GM19043 (cell line): ENCODE results near the gene SLC16A10.
A peak's percentile ranks its signal among the peaks of the same experiment; 100 is the strongest.
"Not testable (repeated sequence)": the region's sequence is repeated elsewhere in the genome, so short reads cannot be mapped to it uniquely, and the experiment has no call there.

Source experiments
- ATAC-seq: cut with Tn5 transposase; IDR thresholded peaks from one replicate; pipeline ENCODE4 v1.9.1; 2021; ENCODE audit warnings: low read depth; ENCODE audit not compliant: unreplicated experiment

SLC16A10 gene

DNA sequence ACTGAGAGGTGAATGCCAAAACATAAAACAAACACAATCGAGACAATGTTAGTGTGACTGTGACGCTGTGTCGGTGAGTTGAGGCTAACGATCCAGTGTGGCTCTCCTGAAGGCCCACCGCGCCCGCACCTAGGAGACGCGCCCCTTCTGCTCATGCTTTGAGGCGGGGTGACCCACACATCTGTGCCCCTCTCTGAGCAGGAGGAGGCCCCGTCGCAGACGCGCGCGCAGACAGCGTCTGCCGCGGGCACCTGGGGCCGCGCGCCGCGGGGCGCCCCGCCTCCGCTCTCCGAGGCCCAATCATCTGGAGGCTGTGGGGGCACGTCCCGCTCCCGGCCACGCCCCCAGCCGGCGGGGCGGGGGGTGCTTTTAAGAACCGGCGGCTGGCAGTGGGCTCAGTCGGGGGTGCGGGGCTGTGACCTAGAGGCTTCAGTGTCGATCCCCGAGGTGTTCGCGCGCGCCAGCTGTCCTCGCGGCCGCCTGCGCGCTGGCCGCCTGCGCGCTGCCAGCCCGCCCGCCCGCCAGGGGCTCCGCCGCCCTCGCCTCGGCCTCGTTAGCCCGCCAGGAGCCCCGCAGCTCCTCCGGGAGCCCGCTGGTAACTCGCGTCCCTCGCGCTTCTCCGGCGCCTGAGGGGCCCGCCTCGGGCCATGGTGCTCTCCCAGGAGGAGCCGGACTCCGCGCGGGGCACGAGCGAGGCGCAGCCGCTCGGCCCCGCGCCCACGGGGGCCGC is at the start of gene SLC16A10:
SLC16A10 (plus strand) TSS at position 398 of the 730 bp plus-strand sequence; CDS start at position 648, 250 bp downstream.
- peak; percentile 80 for ATAC-seq

- no peak for ATAC-seq
Observed at GRCh38 chr6:111038534-111039252, 48.6 kb upstream of the SLC16A10 start.

GRCh38 chr6:111041917-111042316 is 45.4 kb upstream of the SLC16A10 start:
- no peak for ATAC-seq

GRCh38 chr6:111047244-111047643 is 40.1 kb upstream of the SLC16A10 start:
- ATAC-seq = no peak

DNA sequence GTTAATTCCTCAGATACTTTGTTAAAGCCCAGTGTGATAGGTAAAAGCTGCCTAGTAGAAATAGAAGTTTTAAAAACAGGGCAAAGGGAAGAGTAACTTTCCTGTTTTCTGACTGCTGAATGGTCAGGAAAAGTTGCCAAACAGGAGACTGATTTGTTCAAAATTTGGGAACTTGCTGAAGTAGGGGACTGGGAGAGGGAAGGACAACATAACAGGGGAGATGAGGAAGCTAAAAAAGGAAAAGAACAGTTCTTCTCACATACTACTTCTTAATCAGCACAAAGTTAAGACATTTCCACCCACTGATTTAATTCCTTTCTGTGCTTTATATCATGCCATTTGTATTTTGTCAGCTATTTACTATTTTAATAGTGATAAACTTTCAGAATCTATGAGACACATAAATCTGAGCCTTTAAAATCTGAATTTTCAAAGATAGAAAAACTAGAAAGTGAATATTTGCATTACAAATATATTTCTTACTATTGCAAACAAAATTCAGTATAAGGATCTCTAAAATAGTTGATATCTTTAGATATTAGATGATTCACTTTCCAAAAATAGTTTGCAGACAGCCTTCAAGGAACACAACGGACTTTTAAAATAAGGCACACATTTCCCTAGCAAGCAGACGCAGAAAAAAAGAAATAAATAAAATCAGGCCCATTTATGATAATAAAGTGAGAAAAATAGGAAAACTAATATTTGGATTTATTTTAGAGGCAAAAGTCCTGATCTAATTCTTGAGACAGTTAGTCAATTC is 36.9 kb upstream of the SLC16A10 start:
- ATAC-seq = no peak

DNA sequence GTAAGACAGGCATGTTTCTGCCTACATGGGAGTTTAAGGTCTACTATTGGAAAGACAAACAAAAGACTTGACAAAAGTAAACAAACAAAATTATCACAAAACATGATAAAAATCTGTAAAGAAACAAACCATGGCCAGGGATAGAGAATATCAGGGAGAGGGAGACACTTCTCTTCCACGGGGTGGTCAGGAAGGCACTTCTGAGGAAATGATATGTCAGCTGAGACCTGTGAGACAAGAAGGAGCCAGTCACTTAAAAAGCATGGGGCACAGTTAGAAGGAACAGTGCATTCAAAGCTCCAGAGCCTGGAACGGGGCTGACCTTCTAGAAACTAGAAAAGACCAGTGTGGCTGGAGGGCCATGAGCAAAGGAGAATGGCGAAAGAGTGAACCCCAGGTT is 35.1 kb upstream of the SLC16A10 start:
- no peak for ATAC-seq

DNA sequence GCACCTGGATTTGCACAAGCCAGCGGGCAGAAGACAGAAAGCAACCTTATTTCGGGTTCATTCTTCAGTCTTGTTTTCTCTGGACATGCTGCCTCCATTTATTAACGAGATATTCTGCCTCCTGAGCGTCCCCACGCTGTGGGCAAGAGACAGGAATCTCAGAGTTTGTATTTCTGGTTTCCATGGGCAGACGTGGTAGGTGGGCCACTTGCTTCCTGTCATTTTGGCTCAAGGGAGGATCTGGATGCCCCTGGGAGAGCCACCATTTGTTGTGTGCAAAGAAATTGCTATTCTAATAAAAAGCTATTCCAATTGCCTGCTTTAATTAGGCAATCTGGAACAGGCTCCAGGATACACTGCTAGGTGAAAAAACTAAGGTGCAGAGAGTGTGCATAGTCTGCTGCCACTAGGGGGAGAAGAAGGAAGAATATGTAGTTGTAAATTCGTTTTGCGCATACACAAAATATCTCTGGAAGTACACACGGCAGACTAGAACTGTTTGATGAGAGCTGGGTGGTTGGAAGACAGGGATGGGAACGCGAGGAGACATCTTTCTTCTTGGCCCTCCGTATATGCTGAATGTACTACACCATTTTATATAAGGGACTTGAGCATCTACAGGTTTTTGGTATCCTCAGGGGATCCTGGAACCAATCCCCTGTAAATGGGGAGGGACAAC is 30.1 kb upstream of the SLC16A10 start:
- ATAC-seq = peak; percentile 66

- no peak for ATAC-seq
Observed at GRCh38 chr6:111061508-111061907, 25.8 kb upstream of the SLC16A10 start.

GRCh38 chr6:111061985-111062384 is 25.3 kb upstream of the SLC16A10 start:
- ATAC-seq = not testable (repeated sequence)

DNA sequence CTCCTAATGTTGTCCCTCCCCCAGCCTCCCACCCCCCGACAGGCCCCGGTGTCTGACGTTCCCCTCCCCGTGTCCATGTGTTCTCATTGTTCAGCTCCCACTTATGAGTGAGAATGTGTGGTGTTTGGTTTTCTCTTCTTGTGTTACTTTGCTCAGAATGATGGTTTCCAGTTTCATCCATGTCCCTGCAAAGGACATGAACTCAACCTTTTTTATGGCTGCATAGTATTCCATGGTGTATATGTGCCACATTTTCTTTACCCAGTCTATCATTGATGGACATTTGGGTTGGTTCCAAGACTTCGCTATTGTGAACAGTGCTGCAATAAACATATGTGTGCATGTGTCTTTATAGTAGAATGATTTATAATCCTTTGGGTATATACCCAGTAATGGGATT is 24.4 kb upstream of the SLC16A10 start:
- not testable (repeated sequence) for ATAC-seq

GRCh38 chr6:111068109-111068865 is 19.0 kb upstream of the SLC16A10 start:
- ATAC-seq = no peak

- ATAC-seq = no peak
Observed at GRCh38 chr6:111068866-111069234, 18.5 kb upstream of the SLC16A10 start.

GRCh38 chr6:111069382-111070104 is 17.8 kb upstream of the SLC16A10 start:
- no peak for ATAC-seq

DNA sequence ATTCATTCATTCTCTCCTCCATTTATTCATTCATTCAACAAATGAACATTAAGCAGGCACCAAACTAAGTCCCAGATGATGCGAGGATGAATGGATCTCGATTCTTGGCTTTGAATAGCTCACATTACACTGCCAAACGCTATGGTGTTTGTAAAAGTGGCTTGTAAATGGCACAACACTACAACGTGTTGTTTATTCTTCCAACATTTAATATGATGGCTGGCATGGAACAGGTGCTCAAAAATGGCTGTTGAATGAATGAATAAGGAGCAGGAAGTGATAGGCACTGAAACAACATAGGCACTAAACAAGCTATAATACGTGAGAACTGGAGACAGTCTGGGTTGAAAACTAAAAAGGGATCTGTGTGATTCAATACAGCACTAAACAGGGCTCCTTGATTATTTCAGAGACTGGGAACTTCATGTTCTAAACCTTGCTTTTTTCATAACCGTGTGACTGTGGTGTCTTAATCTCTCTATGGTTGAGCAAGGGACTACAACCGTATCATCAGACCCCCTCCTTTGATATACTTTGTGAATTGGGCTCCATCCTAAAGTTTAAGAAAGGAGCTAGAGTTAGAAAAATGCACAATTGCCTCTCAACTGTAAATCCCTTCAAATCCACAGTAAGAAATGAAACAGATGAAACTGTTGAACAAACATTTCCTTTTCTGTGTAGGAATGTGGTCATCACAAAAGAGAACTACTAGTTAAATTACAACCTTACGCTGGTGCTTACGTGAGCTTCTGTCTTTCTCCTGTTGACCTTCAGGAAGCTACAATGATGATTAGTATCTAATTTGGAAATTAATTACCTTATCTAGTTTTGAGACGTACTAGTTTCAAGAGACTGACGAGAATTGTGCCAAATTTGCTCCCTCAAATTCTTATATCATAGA is 16.9 kb upstream of the SLC16A10 start:
- ATAC-seq = no peak

DNA sequence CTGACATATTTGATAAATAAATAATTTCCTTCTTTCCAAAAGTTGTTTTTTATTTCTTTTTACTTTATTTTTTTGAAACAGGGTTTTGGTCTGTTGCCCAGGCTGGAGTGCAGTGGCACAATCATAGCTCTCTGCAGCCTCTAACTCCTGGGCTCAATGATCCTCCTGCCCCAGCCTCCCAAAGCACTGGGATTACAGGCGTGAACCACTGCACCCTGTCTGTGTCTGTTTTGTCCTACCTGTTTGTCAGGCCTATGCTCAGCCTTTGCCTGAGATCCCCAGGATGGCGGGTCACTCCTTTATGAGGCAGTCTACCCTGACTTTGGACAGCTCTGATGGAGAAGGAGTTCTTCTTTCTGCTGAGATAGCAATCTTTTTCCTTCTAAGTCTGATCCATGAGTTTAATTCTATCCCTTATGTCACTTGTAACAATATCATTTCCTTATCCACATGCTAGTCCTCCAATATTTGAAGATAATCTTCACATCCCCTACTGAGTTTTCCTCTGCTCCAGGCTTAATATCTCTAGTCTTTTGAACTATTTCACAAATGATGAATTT is 14.4 kb upstream of the SLC16A10 start:
- no peak for ATAC-seq

GRCh38 chr6:111074311-111074710 is 13.0 kb upstream of the SLC16A10 start:
- ATAC-seq = no peak

GRCh38 chr6:111076024-111076695 is 11.1 kb upstream of the SLC16A10 start:
- no peak for ATAC-seq

- ATAC-seq = no peak
Observed at GRCh38 chr6:111080698-111081097, 6.6 kb upstream of the SLC16A10 start.
